HG02938 (cell line): ENCODE data around the gene SEC22B.
A peak's percentile ranks its signal among the peaks of the same experiment; 100 is the strongest.
"Not testable (repeated sequence)": the region's sequence is repeated elsewhere in the genome, so short reads cannot be mapped to it uniquely, and the experiment has no call there.

Experiments used
- ATAC-seq: cut with Tn5 transposase; IDR thresholded peaks from one replicate; pipeline ENCODE4 v1.9.1; 2021; ENCODE audit warnings: mild to moderate bottlenecking, moderate library complexity; ENCODE audit not compliant: unreplicated experiment

The SEC22B gene

GRCh38 chr1:120145806-120146205 lies 30.5 kb downstream of the SEC22B start:
- not testable (repeated sequence) for ATAC-seq

GRCh38 chr1:120144626-120145025 lies 31.7 kb downstream of the SEC22B start:
- not testable (repeated sequence) for ATAC-seq

- not testable (repeated sequence) for ATAC-seq
These were observed 32.2 kb downstream of the SEC22B start for GRCh38 chr1:120144169-120144568.

- ATAC-seq = not testable (repeated sequence)
These were observed 33.0 kb downstream of the SEC22B start for GRCh38 chr1:120143334-120143733.

GRCh38 chr1:120142512-120143263 lies 33.6 kb downstream of the SEC22B start:
- ATAC-seq = peak; percentile 99

GRCh38 chr1:120141865-120142264 lies 34.5 kb downstream of the SEC22B start:
- ATAC-seq = not testable (repeated sequence)

- ATAC-seq = not testable (repeated sequence)
These were observed 35.6 kb downstream of the SEC22B start for GRCh38 chr1:120140656-120141265.

GRCh38 chr1:120136086-120136485 lies 40.2 kb downstream of the SEC22B start:
- not testable (repeated sequence) for ATAC-seq

GRCh38 chr1:120133928-120134325 lies 42.4 kb downstream of the SEC22B start:
- ATAC-seq = not testable (repeated sequence)

GRCh38 chr1:120133228-120133927 lies 42.9 kb downstream of the SEC22B start:
- ATAC-seq = no peak

- not testable (repeated sequence) for ATAC-seq
These were observed 43.9 kb downstream of the SEC22B start for GRCh38 chr1:120132406-120132763.

- peak; percentile 66 for ATAC-seq
These were observed 44.5 kb downstream of the SEC22B start for GRCh38 chr1:120131611-120132405.

GRCh38 chr1:120127921-120128320 lies 48.4 kb downstream of the SEC22B start:
- ATAC-seq = not testable (repeated sequence)

- ATAC-seq = not testable (repeated sequence)
These were observed 50.1 kb downstream of the SEC22B start for GRCh38 chr1:120126216-120126615.

- ATAC-seq = not testable (repeated sequence)
These were observed 51.7 kb downstream of the SEC22B start for GRCh38 chr1:120124628-120125027.

- peak; percentile 37 for ATAC-seq
These were observed 52.4 kb downstream of the SEC22B start for GRCh38 chr1:120123813-120124510.

- ATAC-seq = peak; percentile 84
These were observed 53.9 kb downstream of the SEC22B start for GRCh38 chr1:120122262-120122893.

GRCh38 chr1:120121830-120122229 lies 54.5 kb downstream of the SEC22B start:
- ATAC-seq = not testable (repeated sequence)

- ATAC-seq = not testable (repeated sequence)
These were observed 55.8 kb downstream of the SEC22B start for GRCh38 chr1:120120525-120120924.
